Keratinocyte (primary cell): Measurements from ENCODE around the gene STON1.

Experiments used
- CTCF ChIP-seq, 3 experiments: IDR thresholded peaks in 1 of 3; conservative IDR thresholded peaks in 1 of 3; optimal IDR thresholded peaks in 1 of 3; 2 replicates in 2 of 3; 3 replicates in 1 of 3; pipeline versions ENCODE3 to v1.5.1; 2011; ENCODE audit warnings: low read length in 3 of 3, mild to moderate bottlenecking in 3 of 3, moderate library complexity in 2 of 3, control low read depth in 1 of 3, inconsistent platforms in 1 of 3; ENCODE audit not compliant: insufficient read depth in 2 of 3; ENCODE audit errors: extremely low read depth in 1 of 3
- EZH2 ChIP-seq: IDR thresholded peaks from one replicate; pipeline ENCODE4 v1.6.1; 2012; ENCODE audit warnings: inconsistent platforms, mild to moderate bottlenecking, low read length, moderate library complexity

DNA sequence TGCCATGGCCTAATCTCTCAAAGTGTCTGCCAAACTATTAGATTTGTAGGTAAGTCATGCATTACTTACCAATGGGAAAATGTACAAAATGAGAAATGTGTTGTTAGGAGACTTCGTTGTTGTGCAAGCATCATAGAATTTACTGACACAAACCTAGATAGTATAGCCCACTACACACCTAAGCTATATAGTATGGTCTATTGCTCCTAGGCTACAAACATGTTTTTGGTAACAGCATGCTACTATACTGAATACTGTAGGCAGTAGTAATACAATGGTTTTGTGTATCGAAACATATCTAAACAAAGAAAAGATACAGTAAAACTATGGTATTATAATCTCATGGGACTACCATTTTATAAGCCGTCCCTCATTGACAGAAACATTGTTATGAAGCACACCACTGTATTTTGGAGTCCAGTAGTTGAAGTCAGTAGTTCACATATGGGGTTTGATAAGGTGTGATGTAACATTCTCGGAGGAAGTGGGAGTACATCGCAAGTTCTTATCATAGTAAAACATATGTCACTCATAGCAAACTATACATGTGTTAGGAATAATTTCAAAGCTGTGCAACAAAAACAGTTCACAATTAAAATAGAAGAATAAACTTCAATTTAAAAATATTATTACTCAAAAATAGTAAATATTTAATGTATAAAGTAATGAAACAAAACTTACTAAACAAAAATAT, 75.7 kb downstream of the STON1 start:
- no peak for TF ChIP-seq CTCF (optimal IDR thresholded peaks at IDR 0.05 in 1 of 3, IDR thresholded peaks at IDR 0.05 in 1 of 3, conservative IDR thresholded peaks at IDR 0.05 in 1 of 3; ENCODE audit: extremely low read depth in 1 of 3, insufficient read depth in 2 of 3, low read length in 3 of 3)
- TF ChIP-seq EZH2 = no peak
